PC-9 (cell line): ENCODE measurements around the gene IDH3G.

Source experiments
- EZH2 ChIP-seq: fragments of 200-600 bp; sonication (generic); IDR thresholded peaks from 2 replicates; pipeline ENCODE4 v1.8.0; 2017; ENCODE audit warnings: antibody characterized with exemption, low read depth
- TF ChIP-seq, protein P1 (sequence below): fragments of 200-600 bp; sonication (generic); conservative IDR thresholded peaks from 2 replicates; pipeline ENCODE4 v1.6.1; 2017; ENCODE audit warnings: mixed run types, antibody characterized with exemption, mild to moderate bottlenecking, moderate library complexity

DNA sequence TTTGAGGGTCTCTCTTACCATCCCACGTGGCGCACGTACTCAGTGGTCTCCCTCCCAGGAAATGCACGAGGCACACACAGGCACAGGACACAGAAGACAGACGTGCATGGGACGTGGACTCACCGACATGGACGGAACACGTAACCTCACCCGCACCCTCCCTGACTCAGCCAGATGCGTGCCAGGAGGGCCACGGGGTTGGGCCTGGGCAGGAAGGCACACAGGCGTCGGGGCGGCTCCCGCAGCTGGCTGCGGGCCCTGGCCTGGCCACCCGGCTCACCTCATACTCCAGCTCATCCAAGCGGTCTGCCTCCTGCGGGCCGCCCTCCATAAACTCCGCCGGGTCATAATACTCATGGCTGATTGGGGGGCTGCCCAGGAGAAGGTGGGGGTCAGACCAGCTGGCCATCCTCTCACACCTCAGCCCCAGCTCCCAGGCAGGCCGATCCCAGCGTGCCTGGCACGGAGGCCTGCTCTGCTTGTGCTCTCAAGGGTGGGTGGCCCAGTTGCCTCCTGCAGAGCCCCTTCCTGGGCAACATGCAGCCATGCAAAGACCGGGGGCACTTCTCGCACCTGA is 12.9 kb upstream of the IDH3G start:
- TF ChIP-seq, protein P1, sequence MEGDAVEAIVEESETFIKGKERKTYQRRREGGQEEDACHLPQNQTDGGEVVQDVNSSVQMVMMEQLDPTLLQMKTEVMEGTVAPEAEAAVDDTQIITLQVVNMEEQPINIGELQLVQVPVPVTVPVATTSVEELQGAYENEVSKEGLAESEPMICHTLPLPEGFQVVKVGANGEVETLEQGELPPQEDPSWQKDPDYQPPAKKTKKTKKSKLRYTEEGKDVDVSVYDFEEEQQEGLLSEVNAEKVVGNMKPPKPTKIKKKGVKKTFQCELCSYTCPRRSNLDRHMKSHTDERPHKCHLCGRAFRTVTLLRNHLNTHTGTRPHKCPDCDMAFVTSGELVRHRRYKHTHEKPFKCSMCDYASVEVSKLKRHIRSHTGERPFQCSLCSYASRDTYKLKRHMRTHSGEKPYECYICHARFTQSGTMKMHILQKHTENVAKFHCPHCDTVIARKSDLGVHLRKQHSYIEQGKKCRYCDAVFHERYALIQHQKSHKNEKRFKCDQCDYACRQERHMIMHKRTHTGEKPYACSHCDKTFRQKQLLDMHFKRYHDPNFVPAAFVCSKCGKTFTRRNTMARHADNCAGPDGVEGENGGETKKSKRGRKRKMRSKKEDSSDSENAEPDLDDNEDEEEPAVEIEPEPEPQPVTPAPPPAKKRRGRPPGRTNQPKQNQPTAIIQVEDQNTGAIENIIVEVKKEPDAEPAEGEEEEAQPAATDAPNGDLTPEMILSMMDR: no peak
- no peak for TF ChIP-seq EZH2
